ENCODE results near the gene POU4F1. TPM values are rescaled to one million over a fixed set of nuclear protein-coding genes. Genes with fewer than 3 reads are reported as not detected.

The POU4F1 gene
- total and polyA plus RNA-seq, 2 of the 13 experiments (the other 11 are each of a cell fraction or from before 2014, with no cell fraction given): 1.0 to 1.1 TPM

- Histone ChIP-seq H3K27ac (ENCODE audit: extremely low read length, insufficient read depth, low read length) (no peak overlapping the region), H4K20me1 (ENCODE audit: insufficient read depth, low read length) (no peaks in the 10 kb centered on the region), H3K4me3 (replicated peaks in 1 of 3; ENCODE audit: insufficient read depth in 1 of 3, low read depth in 2 of 3, low read length in 3 of 3) (no peak overlapping the region), H3K27me3 (ENCODE audit: control insufficient read depth in 1 of 2, insufficient read depth in 2 of 2, low read length in 2 of 2) (no peaks in the 10 kb centered on the region), H3K79me2 (ENCODE audit: insufficient read depth, low read length) (no peaks in the 10 kb centered on the region), H3K4me1 (ENCODE audit: insufficient read depth, low read length) (no peaks in the 10 kb centered on the region), H3K9me3 (ENCODE audit: low read length) (no peaks in the 10 kb centered on the region), H3K36me3 (replicated peaks in 1 of 2; ENCODE audit: control insufficient read depth in 1 of 2, insufficient read depth in 2 of 2, low read length in 2 of 2) (no peaks in the 10 kb centered on the region), H2AFZ (ENCODE audit: low read length) (no peak overlapping the region), H3K4me2 (ENCODE audit: low read depth, low read length) (no peak overlapping the region), H3K9ac (ENCODE audit: insufficient read depth, low read depth, low read length) (no peak overlapping the region)
- WGBS (ENCODE audit: low lambda C conversion rate): 38% methylated on average over 5 of the region's 5 CpGs
- TF ChIP-seq HDAC2 (CRISPR knock-in tag; IDR thresholded peaks at IDR 0.05): no peak
- TF ChIP-seq ZSCAN5A (CRISPR knock-in tag; IDR thresholded peaks at IDR 0.05; ENCODE audit: borderline replicate concordance): no peak
- no peak for TF ChIP-seq HMG20A (CRISPR knock-in tag; IDR thresholded peaks at IDR 0.05; ENCODE audit: borderline replicate concordance)
- TF ChIP-seq ZSCAN30 (CRISPR knock-in tag; IDR thresholded peaks at IDR 0.05): no peak
- TF ChIP-seq HINFP (CRISPR knock-in tag; IDR thresholded peaks at IDR 0.05; ENCODE audit: low read depth): no peak
- TF ChIP-seq ZNF441 (CRISPR knock-in tag; IDR thresholded peaks at IDR 0.05; ENCODE audit: borderline replicate concordance): no peak
- no peak for TF ChIP-seq ZNF451 (CRISPR knock-in tag; IDR thresholded peaks at IDR 0.05)
- TF ChIP-seq ZNF260 (CRISPR knock-in tag; IDR thresholded peaks at IDR 0.05; ENCODE audit: borderline replicate concordance, low read depth): no peak
- TF ChIP-seq PBX3 (CRISPR knock-in tag; IDR thresholded peaks at IDR 0.05; ENCODE audit: borderline replicate concordance): no peak
- no peak for TF ChIP-seq BCLAF1 (IDR thresholded peaks at IDR 0.05)
- no peak for TF ChIP-seq ZNF496 (CRISPR knock-in tag; IDR thresholded peaks at IDR 0.05; ENCODE audit: insufficient replicate concordance)
- no peak for TF ChIP-seq CENPBD1 (CRISPR knock-in tag; IDR thresholded peaks at IDR 0.05; ENCODE audit: borderline replicate concordance, low read depth)
- intact Hi-C loops (cut with micrococcal nuclease; ENCODE audit: unreplicated experiment): no loop called here
- ChIA-PET POLR2A (no interaction called here), CTCF (ENCODE audit: low intra/inter-chr PET ratio, low total read pairs) (no interaction called here)
- ATAC-seq (no peak), FAIRE-seq (no peak), DNase-seq (ENCODE audit: low spot score) (no peak)
- in situ Hi-C loops (cut with HindIII; ENCODE audit: extremely low pct_ligation_motif_present, low pct_unique_long_range_greater_than_20kb): no loop called here
- no TSS peak for BruUV-seq (replicated peaks)
Measured at GRCh38 chr13:78572459-78572858, 30.9 kb downstream of the POU4F1 start.
